Caco-2 (cell line): ENCODE measurements around the gene SORBS2. TPM values are rescaled to one million over a fixed set of nuclear protein-coding genes. Genes with fewer than 3 reads are reported as not detected.

Experiments used
- BruUV-seq: library from RNA; stranded (reverse); fragments of 400-500 nt; replicated peaks from 2 replicates; lab custom pipeline; 2021; lab: Mats Ljungman, UMichigan
- CTCF ChIA-PET: fragments of 300-600 bp; sonication (Branson Sonifier 250); formaldehyde crosslinking; loops from one replicate; lab custom pipeline; 2022; ENCODE audit warnings: antibody characterized with exemption; lab: Charles Lee
- POLR2A ChIA-PET: fragments of 300-600 bp; sonication (Branson Sonifier 250); formaldehyde crosslinking; loops from one replicate; lab custom pipeline; 2022; ENCODE audit warnings: antibody characterized with exemption; lab: Charles Lee
- DNase-seq, 2 experiments: peaks; one replicate each; pipeline versions ENCODE4 v3.0.0 to v3.0.0-alpha.2; 2020 to 2022
- H3K27me3 ChIP-seq: replicated peaks from 2 replicates; pipeline ENCODE4 v1.6.0; 2011; ENCODE audit warnings: low read length; ENCODE audit not compliant: control insufficient read depth, insufficient read depth
- H3K36me3 ChIP-seq: 2 replicates; pipeline ENCODE4 v1.5.1; 2011; ENCODE audit warnings: low read length; ENCODE audit not compliant: control insufficient read depth, insufficient read depth
- H3K4me1 ChIP-seq: fragments of 250-450 bp; sonication (Bioruptor Pico); 2 replicates; pipeline ENCODE4 v1.5.1; 2020; ENCODE audit warnings: mild to moderate bottlenecking
- H3K4me3 ChIP-seq: 2 replicates; pipeline ENCODE4 v1.5.1; 2011; ENCODE audit warnings: low read depth, mild to moderate bottlenecking, control low read depth, low read length
- H3K9me3 ChIP-seq: fragments of 250-450 bp; sonication (Bioruptor Pico); 2 replicates; pipeline ENCODE4 v1.5.1; 2020; ENCODE audit warnings: mild to moderate bottlenecking, moderate library complexity
- H3K27ac Mint-ChIP-seq: one replicate; pipeline ENCODE4 v1.8.0; 2022; ENCODE audit warnings: mixed read lengths; ENCODE audit not compliant: unreplicated experiment
- H3K27me3 Mint-ChIP-seq: one replicate; pipeline ENCODE4 v1.8.0; 2022; ENCODE audit warnings: mixed read lengths; ENCODE audit not compliant: insufficient read depth, unreplicated experiment
- H3K36me3 Mint-ChIP-seq: one replicate; pipeline ENCODE4 v1.8.0; 2022; ENCODE audit warnings: mild to moderate bottlenecking, mixed read lengths; ENCODE audit not compliant: insufficient read depth, unreplicated experiment
- H3K4me1 Mint-ChIP-seq: one replicate; pipeline ENCODE4 v1.8.0; 2022; ENCODE audit warnings: low read depth, mixed read lengths; ENCODE audit not compliant: unreplicated experiment
- H3K4me3 Mint-ChIP-seq: one replicate; pipeline ENCODE4 v1.8.0; 2022; ENCODE audit warnings: mild to moderate bottlenecking, moderate library complexity, mixed read lengths; ENCODE audit not compliant: unreplicated experiment
- H3K9me3 Mint-ChIP-seq: one replicate; pipeline ENCODE4 v1.8.0; 2022; ENCODE audit warnings: mixed read lengths; ENCODE audit not compliant: unreplicated experiment
- CTCF ChIP-seq, 2 experiments: fragments of 200-600 bp in 1 of 2; IDR thresholded peaks; 1 replicate in 1 of 2; 2 replicates in 1 of 2; pipeline versions ENCODE4 v1.5.1 to v1.8.0; 2011 to 2022; ENCODE audit warnings: antibody characterized with exemption in 1 of 2, control low read depth in 1 of 2, inconsistent platforms in 1 of 2, low read depth in 1 of 2, low read length in 1 of 2, mild to moderate bottlenecking in 1 of 2, moderate library complexity in 1 of 2; ENCODE audit not compliant: insufficient read depth in 1 of 2, severe bottlenecking in 1 of 2, unreplicated experiment in 1 of 2
- intact Hi-C: fragments of 100-400 bp; cut with micrococcal nuclease; formaldehyde crosslinking; loops from one replicate; pipeline ENCODE4 v1.10.0; 2022; ENCODE audit not compliant: unreplicated experiment
- total RNA-seq: library from RNA; stranded (reverse); gene quantifications from 2 replicates; pipeline ENCODE4 v1.2.3, GENCODE V29; 2022

The SORBS2 gene
- total RNA-seq, 1 experiment from 2014 or later = 47.7 TPM

GRCh38 chr4:185664481-185664880 is 147.5 kb downstream of the SORBS2 start:
- Histone ChIP-seq H3K9me3 (no peaks in the 10 kb centered on the region), H3K36me3 (no peaks in the 10 kb centered on the region; the same call in 1 of the 2 replicates), H3K4me3 (no peak overlapping the region), H3K27me3 (no peaks in the 10 kb centered on the region), H3K4me1 (no peaks in the 10 kb centered on the region)
- ChIA-PET CTCF (no interaction called here), POLR2A (no interaction called here)
- Mint-ChIP-seq H3K9me3 (no peaks in the 10 kb centered on the region), H3K27me3 (no peaks in the 10 kb centered on the region), H3K4me1 (no peaks in the 10 kb centered on the region), H3K27ac (no peak overlapping the region), H3K36me3 (peaks cover 3% of the 10 kb centered on the region), H3K4me3 (no peak overlapping the region)
- TF ChIP-seq CTCF (IDR thresholded peaks at IDR 0.05; ENCODE audit: insufficient read depth in 1 of 2, low read depth in 1 of 2, low read length in 1 of 2, severe bottlenecking in 1 of 2, unreplicated experiment in 1 of 2) = no peak
- DNase-seq = no peak
- BruUV-seq = no TSS peak
- intact Hi-C loops = no loop called here

- POLR2A ChIA-PET = no interaction called here
- Histone ChIP-seq H3K9me3 (no peaks in the 10 kb centered on the region), H3K36me3 (no peaks in the 10 kb centered on the region; the same call in none of the 2 replicates), H3K4me3 (no peak overlapping the region), H3K27me3 (no peaks in the 10 kb centered on the region), H3K4me1 (peaks cover 5% of the 10 kb centered on the region; the same call in 1 of the 2 replicates)
- Mint-ChIP-seq H3K27ac (no peak overlapping the region), H3K4me1 (no peaks in the 10 kb centered on the region), H3K4me3 (no peak overlapping the region), H3K9me3 (no peaks in the 10 kb centered on the region), H3K27me3 (no peaks in the 10 kb centered on the region), H3K36me3 (peaks cover 6% of the 10 kb centered on the region)
- CTCF ChIA-PET = no interaction called here
- intact Hi-C loops = no loop called here
- no TSS peak for BruUV-seq
- TF ChIP-seq CTCF (IDR thresholded peaks at IDR 0.05; ENCODE audit: insufficient read depth in 1 of 2, low read depth in 1 of 2, low read length in 1 of 2, severe bottlenecking in 1 of 2, unreplicated experiment in 1 of 2) = no peak
- DNase-seq = no peak
These were observed 149.8 kb downstream of the SORBS2 start for GRCh38 chr4:185662030-185662778.

- no peak for DNase-seq
- H3K36me3 ChIP-seq = no peaks in the 10 kb centered on the region; the same call in none of the 2 replicates
- H3K27me3 ChIP-seq = no peaks in the 10 kb centered on the region
- H3K4me1 ChIP-seq = peaks cover 5% of the 10 kb centered on the region; the same call in 1 of the 2 replicates
- no peak overlapping the region for H3K4me3 ChIP-seq
- no peak overlapping the region for H3K27ac Mint-ChIP-seq
- H3K27me3 Mint-ChIP-seq = no peaks in the 10 kb centered on the region
- CTCF ChIA-PET = interaction anchor here (0.5 kb wide), 1 partner anchor 377 kb away, joined by 4 read pairs; no protein-coding TSS in a partner anchor
- peaks cover 10% of the 10 kb centered on the region for H3K36me3 Mint-ChIP-seq
- intact Hi-C loops = no loop called here
- no TSS peak for BruUV-seq
- H3K9me3 ChIP-seq = no peaks in the 10 kb centered on the region
- no peak overlapping the region for H3K4me3 Mint-ChIP-seq
- H3K9me3 Mint-ChIP-seq = no peaks in the 10 kb centered on the region
- H3K4me1 Mint-ChIP-seq = peaks cover 8% of the 10 kb centered on the region
- POLR2A ChIA-PET = no interaction called here
- no peak for TF ChIP-seq CTCF (IDR thresholded peaks at IDR 0.05; ENCODE audit: insufficient read depth in 1 of 2, low read depth in 1 of 2, low read length in 1 of 2, severe bottlenecking in 1 of 2, unreplicated experiment in 1 of 2)
These were observed 151.7 kb downstream of the SORBS2 start for GRCh38 chr4:185660340-185660739.
